ENCODE data around the gene ALDH3B1.
"Not testable (repeated sequence)": the region's sequence is repeated elsewhere in the genome, so short reads cannot be mapped to it uniquely, and the experiment has no call there.

- TF ChIP-seq CTCF (conservative IDR thresholded peaks at IDR 0.05); EZH2 (IDR thresholded peaks at IDR 0.05; ENCODE audit: low read depth): not testable (repeated sequence)
These were observed 44.2 kb upstream of the ALDH3B1 start for GRCh38 chr11:67965830-67966348.
